ENCODE results near the gene NME7.

DNA sequence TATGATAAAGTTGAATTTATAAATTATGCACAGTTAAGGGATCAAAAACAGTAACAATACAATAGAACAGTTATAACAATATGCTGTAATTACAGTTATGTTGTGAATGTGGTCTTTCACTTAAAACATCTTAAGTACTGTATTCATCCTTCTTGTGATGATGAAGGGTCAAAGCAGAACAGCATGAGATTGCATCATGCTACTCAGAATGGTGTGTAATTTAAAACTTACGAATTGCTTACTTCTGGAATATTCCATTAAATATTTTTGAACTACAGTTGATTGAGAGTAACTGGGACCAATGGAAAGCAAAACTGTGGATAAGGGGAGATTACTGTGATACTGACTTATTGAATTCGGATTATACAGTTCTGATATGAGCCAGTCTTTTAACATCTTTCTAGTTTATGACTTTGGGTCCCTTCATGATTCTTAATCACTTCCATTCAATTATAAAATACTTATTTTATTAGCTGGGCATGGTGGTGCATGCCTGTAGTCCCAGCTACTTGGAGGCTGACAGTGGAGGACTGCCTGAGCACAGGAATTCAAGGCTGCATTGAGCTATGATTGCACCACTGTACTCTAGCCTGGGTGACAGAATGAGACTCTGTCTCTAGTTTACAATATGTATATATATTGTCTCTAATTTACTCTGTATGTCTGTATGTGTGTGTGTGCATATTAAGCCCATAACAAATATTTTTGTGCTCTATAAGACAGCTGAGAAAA is 217.9 kb downstream of the NME7 start:
- TF ChIP-seq, protein P1, sequence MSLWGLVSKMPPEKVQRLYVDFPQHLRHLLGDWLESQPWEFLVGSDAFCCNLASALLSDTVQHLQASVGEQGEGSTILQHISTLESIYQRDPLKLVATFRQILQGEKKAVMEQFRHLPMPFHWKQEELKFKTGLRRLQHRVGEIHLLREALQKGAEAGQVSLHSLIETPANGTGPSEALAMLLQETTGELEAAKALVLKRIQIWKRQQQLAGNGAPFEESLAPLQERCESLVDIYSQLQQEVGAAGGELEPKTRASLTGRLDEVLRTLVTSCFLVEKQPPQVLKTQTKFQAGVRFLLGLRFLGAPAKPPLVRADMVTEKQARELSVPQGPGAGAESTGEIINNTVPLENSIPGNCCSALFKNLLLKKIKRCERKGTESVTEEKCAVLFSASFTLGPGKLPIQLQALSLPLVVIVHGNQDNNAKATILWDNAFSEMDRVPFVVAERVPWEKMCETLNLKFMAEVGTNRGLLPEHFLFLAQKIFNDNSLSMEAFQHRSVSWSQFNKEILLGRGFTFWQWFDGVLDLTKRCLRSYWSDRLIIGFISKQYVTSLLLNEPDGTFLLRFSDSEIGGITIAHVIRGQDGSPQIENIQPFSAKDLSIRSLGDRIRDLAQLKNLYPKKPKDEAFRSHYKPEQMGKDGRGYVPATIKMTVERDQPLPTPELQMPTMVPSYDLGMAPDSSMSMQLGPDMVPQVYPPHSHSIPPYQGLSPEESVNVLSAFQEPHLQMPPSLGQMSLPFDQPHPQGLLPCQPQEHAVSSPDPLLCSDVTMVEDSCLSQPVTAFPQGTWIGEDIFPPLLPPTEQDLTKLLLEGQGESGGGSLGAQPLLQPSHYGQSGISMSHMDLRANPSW (CRISPR knock-in tag; conservative IDR thresholded peaks at IDR 0.05; ENCODE audit: low read depth) = no peak
- TF ChIP-seq, protein P2, sequence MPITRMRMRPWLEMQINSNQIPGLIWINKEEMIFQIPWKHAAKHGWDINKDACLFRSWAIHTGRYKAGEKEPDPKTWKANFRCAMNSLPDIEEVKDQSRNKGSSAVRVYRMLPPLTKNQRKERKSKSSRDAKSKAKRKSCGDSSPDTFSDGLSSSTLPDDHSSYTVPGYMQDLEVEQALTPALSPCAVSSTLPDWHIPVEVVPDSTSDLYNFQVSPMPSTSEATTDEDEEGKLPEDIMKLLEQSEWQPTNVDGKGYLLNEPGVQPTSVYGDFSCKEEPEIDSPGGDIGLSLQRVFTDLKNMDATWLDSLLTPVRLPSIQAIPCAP (CRISPR knock-in tag; IDR thresholded peaks at IDR 0.05) = no peak
- no peak for TF ChIP-seq CBFB (CRISPR knock-in tag; IDR thresholded peaks at IDR 0.05; ENCODE audit: low read depth)

All from WTC11 (cell line).